HepG2 (cell line): ENCODE measurements around the gene HOXD9. TPM values are rescaled to one million over a fixed set of nuclear protein-coding genes. Genes with fewer than 3 reads are reported as not detected.

Source experiments
- ATAC-seq: fragments of 200-7000 bp; cut with Tn5 transposase; 3 replicates; pipeline ENCODE4 v1.9.1; 2020; ENCODE audit warnings: mild to moderate bottlenecking, moderate library complexity
- BruUV-seq: library from RNA; stranded (reverse); fragments of 400-500 nt; replicated peaks from 2 replicates; lab custom pipeline; 2021; lab: Mats Ljungman, UMichigan
- CTCF ChIA-PET: fragments of 300-600 bp; formaldehyde crosslinking; extraction: SDS; loops from one replicate; lab custom pipeline; 2021; ENCODE audit warnings: low total read pairs, inconsistent platforms, low intra/inter-chr PET ratio; lab: Yijun Ruan, JAX
- POLR2A ChIA-PET: fragments of 350-600 bp; sonication (Branson Sonifier 250); formaldehyde crosslinking; loops from one replicate; lab custom pipeline; 2020; ENCODE audit warnings: antibody characterized with exemption, inconsistent platforms; lab: Yijun Ruan, JAX
- DNase-seq: peaks from one replicate; pipeline ENCODE4 v3.0.0-alpha.2; 2015; ENCODE audit warnings: low spot score
- FAIRE-seq: peaks from 3 replicates; lab custom pipeline; 2011; peaks lifted over from hg19 to GRCh38; lab: Jason Lieb, UNC
- H2AFZ ChIP-seq: one replicate; pipeline ENCODE4 v1.6.1; 2011; ENCODE audit warnings: low read length, inconsistent platforms
- H3K27ac ChIP-seq: fragments of 300-600 bp; 3 replicates; pipeline ENCODE4 v1.8.0; 2011; ENCODE audit warnings: mixed run types, mild to moderate bottlenecking, mixed read lengths, low read length, inconsistent platforms; ENCODE audit not compliant: insufficient read depth; ENCODE audit errors: extremely low read length
- H3K27me3 ChIP-seq, 2 experiments: fragments of 200-600 bp in 1 of 2; 2 replicates in 1 of 2; 3 replicates in 1 of 2; pipeline versions ENCODE4 v1.6.0 to v1.8.0; 2011; ENCODE audit warnings: low read length in 2 of 2, mild to moderate bottlenecking in 2 of 2, moderate library complexity in 2 of 2, inconsistent platforms in 1 of 2; ENCODE audit not compliant: insufficient read depth in 2 of 2, control insufficient read depth in 1 of 2
- H3K36me3 ChIP-seq, 2 experiments: fragments of 200-600 bp in 1 of 2; replicated peaks in 1 of 2; 2 replicates in 1 of 2; 3 replicates in 1 of 2; pipeline versions ENCODE4 v1.5.1 to v1.8.0; 2011; ENCODE audit warnings: low read length in 2 of 2, inconsistent platforms in 1 of 2; ENCODE audit not compliant: insufficient read depth in 2 of 2, control insufficient read depth in 1 of 2
- H3K4me1 ChIP-seq: 2 replicates; pipeline ENCODE4 v1.5.1; 2012; ENCODE audit warnings: low read length, inconsistent platforms; ENCODE audit not compliant: insufficient read depth
- H3K4me2 ChIP-seq: 2 replicates; pipeline ENCODE4 v1.6.0; 2011; ENCODE audit warnings: low read depth, low read length, inconsistent platforms
- H3K4me3 ChIP-seq, 3 experiments: fragments of 200-600 bp in 1 of 3; sonication (generic), shearing (Covaris generic) in 1 of 3; replicated peaks in 1 of 3; 2 replicates each; pipeline ENCODE4 v1.5.1; 2011 to 2016; ENCODE audit warnings: low read length in 3 of 3, inconsistent platforms in 2 of 3, low read depth in 2 of 3, mild to moderate bottlenecking in 2 of 3, control low read depth in 1 of 3, mixed read lengths in 1 of 3; ENCODE audit not compliant: insufficient read depth in 1 of 3
- H3K79me2 ChIP-seq: one replicate; pipeline ENCODE4 v1.6.1; 2011; ENCODE audit warnings: low read length, inconsistent platforms; ENCODE audit not compliant: insufficient read depth
- H3K9ac ChIP-seq: 2 replicates; pipeline ENCODE4 v1.6.0; 2011; ENCODE audit warnings: mild to moderate bottlenecking, low read depth, low read length, inconsistent platforms; ENCODE audit not compliant: insufficient read depth
- H3K9me3 ChIP-seq: 2 replicates; pipeline ENCODE4 v1.5.1; 2012; ENCODE audit warnings: mild to moderate bottlenecking, low read length
- H4K20me1 ChIP-seq: 2 replicates; pipeline ENCODE4 v1.6.0; 2011; ENCODE audit warnings: inconsistent platforms, mild to moderate bottlenecking, low read length, moderate library complexity; ENCODE audit not compliant: insufficient read depth
- CENPBD1 ChIP-seq: sonication (generic); formaldehyde crosslinking; IDR thresholded peaks from 2 replicates; pipeline ENCODE4 v1.8.0; 2022; ENCODE audit warnings: missing genetic modification reagents, low read depth, mild to moderate bottlenecking, borderline replicate concordance
- EEA1 ChIP-seq: sonication (generic); formaldehyde crosslinking; IDR thresholded peaks from 2 replicates; pipeline ENCODE4 v1.5.1; 2020; ENCODE audit warnings: mild to moderate bottlenecking, missing genetic modification reagents, borderline replicate concordance
- ERF ChIP-seq: IDR thresholded peaks from 2 replicates; pipeline ENCODE4 v1.6.1; 2018; ENCODE audit warnings: missing biosample characterization, missing genetic modification reagents
- HNRNPH1 ChIP-seq: fragments of 200-400 bp; formaldehyde crosslinking; optimal IDR thresholded peaks from 2 replicates; pipeline ENCODE3; 2017; ENCODE audit warnings: mild to moderate bottlenecking, low read depth, low read length
- ISX ChIP-seq: sonication (generic); formaldehyde crosslinking; conservative IDR thresholded peaks from 2 replicates; pipeline ENCODE4 v1.5.0; 2020; ENCODE audit warnings: missing genetic modification reagents
- KDM2A ChIP-seq: sonication (generic); formaldehyde crosslinking; IDR thresholded peaks from 2 replicates; pipeline ENCODE4 v1.4.0; 2020; ENCODE audit warnings: low read depth, missing genetic modification reagents, borderline replicate concordance
- PRDM4 ChIP-seq: sonication (generic); formaldehyde crosslinking; IDR thresholded peaks from 2 replicates; pipeline ENCODE4 v1.9.0; 2021; ENCODE audit warnings: missing genetic modification reagents, borderline replicate concordance
- SIX1 ChIP-seq: sonication (generic); formaldehyde crosslinking; IDR thresholded peaks from 2 replicates; pipeline ENCODE4 v1.4.0; 2020; ENCODE audit warnings: missing genetic modification reagents, borderline replicate concordance
- SRSF1 ChIP-seq: fragments of 200-400 bp; formaldehyde crosslinking; optimal IDR thresholded peaks from 2 replicates; pipeline ENCODE3; 2017; ENCODE audit warnings: mild to moderate bottlenecking, low read depth, low read length, moderate library complexity
- TBX2 ChIP-seq: sonication (generic); formaldehyde crosslinking; IDR thresholded peaks from 2 replicates; pipeline ENCODE4 v1.5.0; 2020; ENCODE audit warnings: missing genetic modification reagents, mild to moderate bottlenecking, borderline replicate concordance
- XRCC5 ChIP-seq: fragments of 200-400 bp; formaldehyde crosslinking; optimal IDR thresholded peaks from 2 replicates; pipeline ENCODE3; 2017; ENCODE audit warnings: mild to moderate bottlenecking, low read length
- ZBTB7A ChIP-seq: sonication (generic); formaldehyde crosslinking; IDR thresholded peaks from 2 replicates; pipeline ENCODE4 v1.8.0; 2022; ENCODE audit warnings: mild to moderate bottlenecking, missing genetic modification reagents
- ZNF18 ChIP-seq: sonication (generic); formaldehyde crosslinking; IDR thresholded peaks from 2 replicates; pipeline ENCODE4 v1.8.0; 2022; ENCODE audit warnings: mild to moderate bottlenecking, missing genetic modification reagents; ENCODE audit not compliant: insufficient replicate concordance
- ZNF331 ChIP-seq: sonication (generic); formaldehyde crosslinking; IDR thresholded peaks from 2 replicates; pipeline ENCODE4 v1.4.0; 2020; ENCODE audit warnings: missing genetic modification reagents
- ZNF562 ChIP-seq: sonication (generic); formaldehyde crosslinking; IDR thresholded peaks from 2 replicates; pipeline ENCODE4 v1.8.0; 2022; ENCODE audit warnings: missing genetic modification reagents, borderline replicate concordance
- WGBS: methylation state at CpG from one replicate; pipeline ENCODE4 v1.1.6; 2017; ENCODE audit warnings: low lambda C conversion rate; 5-methylcytosine and 5-hydroxymethylcytosine counted together
- in situ Hi-C: cut with HindIII; loops from 2 replicates; pipeline ENCODE4 v1.10.0; 2017; ENCODE audit warnings: low pct_unique_long_range_greater_than_20kb; ENCODE audit not compliant: extremely low pct_ligation_motif_present
- intact Hi-C: fragments of 100-400 bp; cut with micrococcal nuclease; formaldehyde crosslinking; loops from one replicate; pipeline ENCODE4 v1.10.0; 2022; ENCODE audit not compliant: unreplicated experiment
- polyA plus RNA-seq, 8 experiments: library from polyadenylated mRNA; depleted of rRNA in 3 of 8; stranded (reverse) in 7 of 8; unstranded in 1 of 8; fragments of >200 nt; fragmentation: Illumina TruSeq in 4 of 8; extraction: Trizol in 4 of 8; gene quantifications; 2 replicates each; pipeline versions ENCODE4 v1.2.1 to v1.2.3, GENCODE V29; 2011 to 2016; ENCODE audit warnings: low read depth in 4 of 8, missing spikeins in 1 of 8, mixed read lengths in 1 of 8; ENCODE audit not compliant: insufficient read depth in 1 of 8
- total RNA-seq, 5 experiments: library from RNA; depleted of rRNA; stranded (reverse); fragments of >200 nt; fragmentation: Illumina TruSeq; extraction: Trizol; gene quantifications; 2 replicates each; pipeline ENCODE4 v1.2.3, GENCODE V29; 2016; ENCODE audit warnings: low read depth in 1 of 5

HOXD9 gene
- total and polyA plus RNA-seq, 2 of the 13 experiments (the other 11 are each of a cell fraction or from before 2014, with no cell fraction given): not detected

- H3K4me1 ChIP-seq: no peaks in the 10 kb centered on the region
- FAIRE-seq (no peak), ATAC-seq (no peak), DNase-seq (no peak)
- POLR2A ChIA-PET: no interaction called here
- in situ Hi-C loops (no loop called here), intact Hi-C loops (no loop called here)
- no peaks in the 10 kb centered on the region for H3K36me3 ChIP-seq
- no peaks in the 10 kb centered on the region for H3K9me3 ChIP-seq
- no peaks in the 10 kb centered on the region for H3K79me2 ChIP-seq
- 84% methylated on average over 97 of the region's 100 CpGs for WGBS
- TF ChIP-seq KDM2A (CRISPR knock-in tag) (no peak), ZNF18 (CRISPR knock-in tag) (no peak), ISX (CRISPR knock-in tag) (no peak), ZNF562 (CRISPR knock-in tag) (no peak), TBX2 (CRISPR knock-in tag) (no peak), XRCC5 (no peak), CENPBD1 (no peak), HNRNPH1 (no peak), ERF (CRISPR knock-in tag) (no peak), SRSF1 (no peak), EEA1 (no peak), ZBTB7A (CRISPR knock-in tag) (no peak), PRDM4 (CRISPR knock-in tag) (no peak), SIX1 (CRISPR knock-in tag) (no peak), ZNF331 (CRISPR knock-in tag) (no peak)
- no peak overlapping the region for H3K4me2 ChIP-seq
- H3K9ac ChIP-seq: no peak overlapping the region
- no peak overlapping the region for H3K4me3 ChIP-seq
- peaks cover 7 to 81% of the 10 kb centered on the region in 2 experiments for H3K27me3 ChIP-seq
- no peaks in the 10 kb centered on the region for H4K20me1 ChIP-seq
- BruUV-seq: no TSS peak
- H2AFZ ChIP-seq: no peak overlapping the region
- CTCF ChIA-PET: no interaction called here
- H3K27ac ChIP-seq: no peak overlapping the region
These were observed 7.8 kb downstream of the HOXD9 start for GRCh38 chr2:176130147-176130956.
